ENCODE measurements around the gene SLC39A5. TPM values are rescaled to one million over a fixed set of nuclear protein-coding genes. Genes with fewer than 3 reads are reported as not detected.

SLC39A5 gene
- total RNA-seq, 2 experiments from 2014 or later, result 0.64 TPM; not detected in 1

- H3K4me1 Mint-ChIP-seq, result peaks cover 7% of the 10 kb centered on the region
- no peaks in the 10 kb centered on the region for H3K9me3 Mint-ChIP-seq
- no peaks in the 10 kb centered on the region for H3K27me3 Mint-ChIP-seq
- H3K36me3 Mint-ChIP-seq (ENCODE audit: low read depth), result peaks cover 9% of the 10 kb centered on the region
- H3K27ac Mint-ChIP-seq, result no peak overlapping the region
- H3K4me3 Mint-ChIP-seq, result no peak overlapping the region
- ChIA-PET CTCF (interaction anchor here (1.0 to 13.5 kb wide), 4 partner anchors 8 to 81 kb away, joined by 3 to 99 read pairs (median 5); partner anchors contain the start of gene SMARCC2), POLR2A (no interaction called here)
- no peak for DNase-seq
These were observed 31.8 kb upstream of the SLC39A5 start for GRCh38 chr12:56197921-56198635.

- no peaks in the 10 kb centered on the region for H3K27me3 Mint-ChIP-seq
- ChIA-PET CTCF (interaction anchor here (13.5 kb wide), 1 partner anchor 9 kb away, joined by 99 read pairs; the partner anchor contains the start of gene SMARCC2), POLR2A (no interaction called here)
- H3K36me3 Mint-ChIP-seq (ENCODE audit: low read depth), result peaks cover 4% of the 10 kb centered on the region
- no peak overlapping the region for H3K4me3 Mint-ChIP-seq
- no peaks in the 10 kb centered on the region for H3K9me3 Mint-ChIP-seq
- no peak for DNase-seq
- peaks cover 2% of the 10 kb centered on the region for H3K4me1 Mint-ChIP-seq
- no peak overlapping the region for H3K27ac Mint-ChIP-seq
These were observed 31.0 kb upstream of the SLC39A5 start for GRCh38 chr12:56198836-56199235.

DNA sequence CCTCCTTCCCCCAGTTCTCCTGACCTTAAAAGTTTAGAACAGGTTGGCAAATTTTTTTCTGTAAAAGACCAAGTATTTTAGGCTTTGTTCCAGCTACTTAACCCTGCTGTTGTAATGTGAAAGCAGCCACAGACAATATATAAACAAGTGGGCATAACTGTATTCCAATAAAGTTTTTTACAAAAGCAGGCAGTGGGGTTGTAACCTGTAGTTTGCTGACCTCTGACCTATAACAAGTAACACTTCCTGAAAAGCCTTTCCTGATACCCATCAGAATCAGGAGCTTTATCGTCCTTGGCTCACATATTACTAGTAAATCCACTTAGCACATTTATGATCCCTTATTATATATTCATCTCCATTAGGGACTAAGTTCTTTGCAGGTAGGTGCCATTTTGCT is 27.5 kb upstream of the SLC39A5 start:
- H3K4me1 Mint-ChIP-seq, result no peaks in the 10 kb centered on the region
- no peaks in the 10 kb centered on the region for H3K27me3 Mint-ChIP-seq
- no peak overlapping the region for H3K4me3 Mint-ChIP-seq
- no peak overlapping the region for H3K27ac Mint-ChIP-seq
- CTCF ChIA-PET, result interaction anchor here (0.8 to 13.5 kb wide), 7 partner anchors 9 to 261 kb away, joined by 3 to 99 read pairs (median 4); partner anchors contain the start of genes SMARCC2 and ZC3H10
- no peak for DNase-seq
- POLR2A ChIA-PET, result no interaction called here
- H3K9me3 Mint-ChIP-seq, result no peaks in the 10 kb centered on the region
- peaks cover 14% of the 10 kb centered on the region for H3K36me3 Mint-ChIP-seq (ENCODE audit: low read depth)

GRCh38 chr12:56202838-56203237 is 27.0 kb upstream of the SLC39A5 start:
- Mint-ChIP-seq H3K36me3 (ENCODE audit: low read depth) (peaks cover 18% of the 10 kb centered on the region), H3K27me3 (no peaks in the 10 kb centered on the region), H3K9me3 (no peaks in the 10 kb centered on the region), H3K4me1 (no peaks in the 10 kb centered on the region), H3K27ac (no peak overlapping the region), H3K4me3 (no peak overlapping the region)
- DNase-seq, result no peak
- POLR2A ChIA-PET, result no interaction called here
- CTCF ChIA-PET, result interaction anchor here (0.8 to 13.5 kb wide), 6 partner anchors 8 to 261 kb away, joined by 3 to 99 read pairs (median 4); partner anchors contain the start of genes SMARCC2 and ZC3H10

DNA sequence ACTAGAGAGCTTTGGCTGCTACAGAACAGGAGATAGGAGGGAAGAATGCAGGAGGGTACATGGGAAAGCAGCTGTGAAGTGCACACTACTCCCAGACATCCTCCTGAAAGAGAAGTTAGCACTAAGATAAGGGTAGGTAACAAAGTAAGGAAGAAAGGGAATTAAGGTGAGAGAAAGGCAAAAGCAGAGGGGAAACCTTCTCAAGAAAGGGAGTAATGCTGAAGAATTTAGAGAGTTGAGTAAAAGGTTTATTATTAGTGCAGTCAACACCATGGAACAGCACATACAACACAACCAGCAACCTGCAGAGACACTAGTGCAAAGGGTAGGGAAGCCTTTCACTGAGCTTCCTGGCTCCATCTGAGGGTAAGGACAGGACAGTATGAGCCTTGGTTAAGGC is 25.6 kb upstream of the SLC39A5 start:
- no peaks in the 10 kb centered on the region for H3K27me3 Mint-ChIP-seq
- no peak overlapping the region for H3K4me3 Mint-ChIP-seq
- CTCF ChIA-PET, result interaction anchor here (0.5 to 13.5 kb wide), 4 partner anchors 9 to 559 kb away, joined by 3 to 99 read pairs (median 18); partner anchors contain the start of genes RNF41 and SMARCC2
- POLR2A ChIA-PET, result no interaction called here
- H3K9me3 Mint-ChIP-seq, result no peaks in the 10 kb centered on the region
- no peak overlapping the region for H3K27ac Mint-ChIP-seq
- DNase-seq, result no peak
- no peaks in the 10 kb centered on the region for H3K4me1 Mint-ChIP-seq
- peaks cover 22% of the 10 kb centered on the region for H3K36me3 Mint-ChIP-seq (ENCODE audit: low read depth)

- no peak overlapping the region for H3K4me3 Mint-ChIP-seq
- H3K27ac Mint-ChIP-seq, result no peak overlapping the region
- DNase-seq, result no peak
- no peaks in the 10 kb centered on the region for H3K4me1 Mint-ChIP-seq
- no peaks in the 10 kb centered on the region for H3K27me3 Mint-ChIP-seq
- H3K9me3 Mint-ChIP-seq, result no peaks in the 10 kb centered on the region
- CTCF ChIA-PET, result interaction anchor here (0.8 to 13.5 kb wide), 9 partner anchors 13 to 155 kb away, joined by 3 to 99 read pairs (median 3); partner anchors contain the start of genes ANKRD52, RNF41, SMARCC2 and ZC3H10
- H3K36me3 Mint-ChIP-seq (ENCODE audit: low read depth), result peaks cover 30% of the 10 kb centered on the region
- POLR2A ChIA-PET, result interaction anchor here (0.7 kb wide), 1 partner anchor 78 kb away, joined by 3 read pairs; no protein-coding TSS in a partner anchor
These were observed 24.4 kb upstream of the SLC39A5 start for GRCh38 chr12:56205445-56205844.

- CTCF ChIA-PET, result interaction anchor here (0.5 to 13.5 kb wide), 16 partner anchors 9 to 421 kb away, joined by 3 to 99 read pairs (median 4); partner anchors contain the start of genes ANKRD52, COQ10A, RNF41 and SMARCC2
- H3K36me3 Mint-ChIP-seq (ENCODE audit: low read depth), result peaks cover 37% of the 10 kb centered on the region
- no peaks in the 10 kb centered on the region for H3K27me3 Mint-ChIP-seq
- H3K27ac Mint-ChIP-seq, result no peak overlapping the region
- H3K9me3 Mint-ChIP-seq, result no peaks in the 10 kb centered on the region
- H3K4me1 Mint-ChIP-seq, result no peaks in the 10 kb centered on the region
- peak; percentile 50 for DNase-seq
- no peak overlapping the region for H3K4me3 Mint-ChIP-seq
- POLR2A ChIA-PET, result no interaction called here
These were observed 23.2 kb upstream of the SLC39A5 start for GRCh38 chr12:56206452-56207166.

DNA sequence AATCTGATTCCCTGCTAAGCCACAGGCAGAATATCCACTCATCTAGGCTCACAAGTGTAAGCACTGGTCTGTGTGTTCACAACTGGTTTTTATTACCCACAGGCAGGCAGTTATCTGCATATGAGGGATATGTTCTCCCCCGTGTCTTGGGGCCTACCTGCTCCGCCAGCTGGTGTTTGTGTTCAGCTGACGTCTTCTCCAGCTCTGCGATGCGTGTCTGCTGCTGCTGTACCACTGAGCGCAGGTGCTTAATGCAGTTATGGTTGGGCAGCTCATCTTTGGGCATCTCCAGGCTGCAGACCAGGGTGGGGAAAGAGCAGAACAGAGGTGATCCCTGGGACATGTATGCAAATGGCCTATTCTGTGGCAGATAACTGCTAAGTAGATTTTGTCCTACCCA is 21.8 kb upstream of the SLC39A5 start:
- Mint-ChIP-seq H3K9me3 (no peaks in the 10 kb centered on the region), H3K36me3 (ENCODE audit: low read depth) (peaks cover 46% of the 10 kb centered on the region), H3K4me3 (no peak overlapping the region), H3K27me3 (no peaks in the 10 kb centered on the region), H3K27ac (no peak overlapping the region), H3K4me1 (no peaks in the 10 kb centered on the region)
- ChIA-PET POLR2A (interaction anchor here (0.7 kb wide), 1 partner anchor 14 kb away, joined by 4 read pairs; the partner anchor contains the start of gene RNF41), CTCF (interaction anchor here (0.6 to 13.5 kb wide), 7 partner anchors 8 to 417 kb away, joined by 3 to 99 read pairs (median 6); partner anchors contain the start of genes RNF41, SMARCC2 and ZC3H10)
- no peak for DNase-seq

GRCh38 chr12:56212361-56212760 is 17.5 kb upstream of the SLC39A5 start:
- peaks cover 53% of the 10 kb centered on the region for H3K36me3 Mint-ChIP-seq (ENCODE audit: low read depth)
- H3K27ac Mint-ChIP-seq, result no peak overlapping the region
- CTCF ChIA-PET, result interaction anchor here (1.3 kb wide), 2 partner anchors 23 to 49 kb away, joined by 3 to 6 read pairs; partner anchors contain the start of gene SMARCC2
- no peaks in the 10 kb centered on the region for H3K9me3 Mint-ChIP-seq
- H3K27me3 Mint-ChIP-seq, result no peaks in the 10 kb centered on the region
- no peak overlapping the region for H3K4me3 Mint-ChIP-seq
- H3K4me1 Mint-ChIP-seq, result peaks cover 3% of the 10 kb centered on the region
- DNase-seq, result no peak
- POLR2A ChIA-PET, result no interaction called here

- Mint-ChIP-seq H3K4me3 (no peak overlapping the region), H3K36me3 (ENCODE audit: low read depth) (peaks cover 46% of the 10 kb centered on the region), H3K9me3 (no peaks in the 10 kb centered on the region), H3K27me3 (no peaks in the 10 kb centered on the region), H3K4me1 (peaks cover 3% of the 10 kb centered on the region), H3K27ac (no peak overlapping the region)
- CTCF ChIA-PET, result interaction anchor here (1.1 to 1.9 kb wide), 2 partner anchors 17 to 44 kb away, joined by 3 to 4 read pairs; partner anchors contain the start of gene ANKRD52
- POLR2A ChIA-PET, result no interaction called here
- no peak for DNase-seq
These were observed 16.0 kb upstream of the SLC39A5 start for GRCh38 chr12:56213878-56214277.

DNA sequence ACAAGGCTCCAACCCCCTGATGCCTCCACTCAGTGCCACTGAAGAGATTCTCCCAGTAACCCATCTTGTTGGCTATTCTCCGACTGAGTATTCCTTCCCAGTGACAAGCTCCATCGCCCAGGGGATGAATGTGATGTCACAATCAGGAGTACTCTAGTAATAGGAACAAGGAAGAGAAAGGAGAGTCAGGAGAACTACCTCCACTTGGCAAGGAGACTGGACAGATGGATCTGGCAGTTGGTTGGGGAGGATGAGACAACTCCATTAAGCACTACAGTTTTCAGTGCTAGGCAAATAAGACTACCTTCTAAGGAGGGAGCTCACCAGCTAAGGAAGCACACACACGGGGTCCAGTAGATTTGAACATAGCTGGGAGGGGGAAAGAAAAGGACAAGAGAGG is 13.4 kb upstream of the SLC39A5 start:
- POLR2A ChIA-PET, result no interaction called here
- Mint-ChIP-seq H3K27ac (no peak overlapping the region), H3K4me1 (peaks cover 11% of the 10 kb centered on the region), H3K27me3 (no peaks in the 10 kb centered on the region), H3K4me3 (no peak overlapping the region), H3K36me3 (ENCODE audit: low read depth) (peaks cover 30% of the 10 kb centered on the region), H3K9me3 (no peaks in the 10 kb centered on the region)
- DNase-seq, result no peak
- CTCF ChIA-PET, result interaction anchor here (1.1 to 2.0 kb wide), 6 partner anchors 9 to 42 kb away, joined by 3 to 7 read pairs (median 4); partner anchors contain the start of genes ANKRD52 and SMARCC2

DNA sequence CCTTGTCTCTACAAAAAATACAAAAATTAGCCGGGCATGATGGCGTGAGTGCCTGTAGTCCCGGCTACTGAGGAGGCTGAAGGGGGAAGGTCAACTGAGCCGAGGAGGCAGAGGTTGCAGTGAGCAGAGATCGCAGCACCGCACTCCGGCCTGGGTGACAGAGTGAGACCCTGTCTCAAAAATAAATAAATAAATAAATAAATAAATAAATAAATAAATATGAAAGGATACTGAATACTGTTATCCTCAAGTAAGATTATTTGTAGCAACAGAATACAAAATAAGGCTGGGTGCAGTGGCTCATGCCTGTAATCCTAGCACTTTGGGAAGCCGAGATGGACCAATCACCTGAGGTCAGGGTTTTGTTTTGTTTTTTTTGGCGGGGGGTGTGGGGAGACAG is 10.0 kb upstream of the SLC39A5 start:
- Mint-ChIP-seq H3K4me1 (peaks cover 38% of the 10 kb centered on the region), H3K27me3 (no peaks in the 10 kb centered on the region), H3K36me3 (ENCODE audit: low read depth) (peaks cover 9% of the 10 kb centered on the region), H3K9me3 (no peaks in the 10 kb centered on the region), H3K4me3 (peak overlapping the region; percentile 30), H3K27ac (no peak overlapping the region)
- ChIA-PET CTCF (interaction anchor here (0.7 to 4.0 kb wide), 4 partner anchors 14 to 92 kb away, joined by 3 to 39 read pairs (median 22); partner anchors contain the start of genes ANKRD52, ESYT1 and SMARCC2), POLR2A (no interaction called here)
- no peak for DNase-seq

Data from activated CD4-positive, alpha-beta T cell treated with anti-CD3 and anti-CD28 coated beads, Interleukin-2, amount 10 ng/mL, durations not matched to agents 7 days and 5 days (primary cell).